ENCODE results near the gene GPATCH8. TPM values are rescaled to one million over a fixed set of nuclear protein-coding genes. Genes with fewer than 3 reads are reported as not detected.

GPATCH8 gene
- total and polyA plus RNA-seq, 11 donors: 12.8 to 24.9 (median 20.3) TPM

DNA sequence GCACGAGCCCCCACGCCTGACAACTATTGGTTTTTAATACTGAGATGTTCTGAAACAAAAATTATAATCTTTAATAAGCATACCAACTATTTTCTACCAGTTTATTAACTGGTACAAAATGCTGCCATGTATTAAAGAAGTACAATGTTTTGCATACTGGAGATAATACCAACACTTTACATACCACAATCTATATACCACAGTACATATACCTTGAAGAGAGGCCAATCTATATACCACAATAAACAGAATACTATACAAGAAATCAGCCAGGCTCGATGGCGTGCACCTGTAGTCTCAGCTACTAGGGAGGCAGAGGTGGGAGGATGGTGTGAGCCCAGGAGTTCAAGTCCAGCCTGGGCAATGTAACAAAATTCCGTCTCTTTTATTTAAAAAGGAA is 9.9 kb downstream of the GPATCH8 start:
- peaks cover 0 to 30% (median 4%) of the 10 kb centered on the region in 12 donors for H3K4me1 ChIP-seq
- intact Hi-C loops (cut with DNase I): no loop called here
- ATAC-seq (no peak), DNase-seq (no peak)
- peaks cover 0 to 3% (median 0%) of the 10 kb centered on the region in 9 donors for H3K36me3 ChIP-seq
- no peak overlapping the region for H3K4me3 ChIP-seq
- 92 to 99% (median 96%) methylated on average over 5 of the region's 5 CpGs for WGBS, 4 donors
- H3K27me3 ChIP-seq: no peaks in the 10 kb centered on the region
- no peak overlapping the region for H3K27ac ChIP-seq
- no peaks in the 10 kb centered on the region for H3K9me3 ChIP-seq
- TF ChIP-seq, protein P1, sequence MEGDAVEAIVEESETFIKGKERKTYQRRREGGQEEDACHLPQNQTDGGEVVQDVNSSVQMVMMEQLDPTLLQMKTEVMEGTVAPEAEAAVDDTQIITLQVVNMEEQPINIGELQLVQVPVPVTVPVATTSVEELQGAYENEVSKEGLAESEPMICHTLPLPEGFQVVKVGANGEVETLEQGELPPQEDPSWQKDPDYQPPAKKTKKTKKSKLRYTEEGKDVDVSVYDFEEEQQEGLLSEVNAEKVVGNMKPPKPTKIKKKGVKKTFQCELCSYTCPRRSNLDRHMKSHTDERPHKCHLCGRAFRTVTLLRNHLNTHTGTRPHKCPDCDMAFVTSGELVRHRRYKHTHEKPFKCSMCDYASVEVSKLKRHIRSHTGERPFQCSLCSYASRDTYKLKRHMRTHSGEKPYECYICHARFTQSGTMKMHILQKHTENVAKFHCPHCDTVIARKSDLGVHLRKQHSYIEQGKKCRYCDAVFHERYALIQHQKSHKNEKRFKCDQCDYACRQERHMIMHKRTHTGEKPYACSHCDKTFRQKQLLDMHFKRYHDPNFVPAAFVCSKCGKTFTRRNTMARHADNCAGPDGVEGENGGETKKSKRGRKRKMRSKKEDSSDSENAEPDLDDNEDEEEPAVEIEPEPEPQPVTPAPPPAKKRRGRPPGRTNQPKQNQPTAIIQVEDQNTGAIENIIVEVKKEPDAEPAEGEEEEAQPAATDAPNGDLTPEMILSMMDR (IDR thresholded peaks at IDR 0.05): no peak
- TF ChIP-seq POLR2A (IDR thresholded peaks at IDR 0.05): no peak

DNA sequence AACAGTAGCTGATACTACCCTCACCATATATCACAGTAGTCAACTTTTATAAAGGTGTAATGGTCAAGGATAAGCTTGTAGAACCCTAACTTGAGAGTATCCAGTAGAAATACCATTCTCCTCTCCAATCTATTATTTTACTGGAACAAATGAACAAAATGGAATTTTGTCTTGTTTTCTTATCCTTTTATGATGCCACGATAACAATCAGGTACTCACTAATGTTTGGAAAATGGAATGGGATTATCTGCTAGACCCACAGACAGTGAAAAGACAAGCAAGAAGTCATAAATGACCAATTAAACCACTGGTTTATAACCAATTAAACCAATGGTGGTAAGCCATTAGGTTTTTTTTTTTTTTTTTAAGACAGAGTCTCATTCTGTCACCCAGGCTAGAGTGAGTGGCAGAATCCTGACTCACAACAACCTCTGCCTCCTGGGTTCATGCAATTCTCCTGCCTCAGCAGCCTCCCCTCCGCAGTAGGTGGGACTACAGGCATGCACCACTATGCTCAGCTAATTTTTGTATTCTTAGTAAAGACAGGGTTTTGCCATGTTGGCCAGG is 10.4 kb downstream of the GPATCH8 start:
- Histone ChIP-seq H3K27me3 (no peaks in the 10 kb centered on the region), H3K4me3 (no peak overlapping the region), H3K36me3 (peaks cover 0 to 3% (median 0%) of the 10 kb centered on the region in 9 donors), H3K9me3 (no peaks in the 10 kb centered on the region), H3K27ac (no peak overlapping the region), H3K4me1 (peaks cover 0 to 25% (median 3%) of the 10 kb centered on the region in 12 donors)
- TF ChIP-seq, protein P1 (IDR thresholded peaks at IDR 0.05): no peak
- TF ChIP-seq POLR2A (IDR thresholded peaks at IDR 0.05): no peak
- WGBS, 4 donors: 84 to 99% (median 96%) methylated on average over 2 of the region's 2 CpGs
- ATAC-seq (no peak), DNase-seq (no peak)
- intact Hi-C loops (cut with DNase I): no loop called here

DNA sequence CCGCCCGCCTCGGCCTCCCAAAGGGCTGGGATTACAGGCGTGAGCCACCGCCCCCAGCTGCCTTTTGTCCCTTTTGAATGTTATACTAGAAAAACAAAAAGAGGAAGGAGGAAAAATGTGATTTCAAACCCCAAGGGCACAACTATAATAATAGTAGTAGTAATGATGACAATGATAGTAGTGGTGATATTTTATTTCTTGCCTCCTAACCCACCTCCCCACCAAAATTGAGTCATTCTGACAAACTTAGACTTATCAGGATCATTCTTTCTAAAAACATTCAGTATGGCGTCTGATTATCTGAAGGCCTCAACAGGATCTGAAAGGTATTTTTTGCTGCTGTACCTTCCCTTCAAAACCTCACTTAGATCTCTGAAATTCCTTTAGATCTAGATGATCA is 13.6 kb downstream of the GPATCH8 start:
- intact Hi-C loops (cut with DNase I): no loop called here
- Histone ChIP-seq H3K27me3 (no peaks in the 10 kb centered on the region), H3K4me1 (peaks cover 0 to 19% (median 0%) of the 10 kb centered on the region in 12 donors), H3K27ac (no peak overlapping the region), H3K36me3 (peaks cover 0 to 10% (median 0%) of the 10 kb centered on the region in 9 donors), H3K9me3 (no peaks in the 10 kb centered on the region), H3K4me3 (no peak overlapping the region)
- DNase-seq (no peak), ATAC-seq (no peak)
- WGBS, 4 donors: 88 to 93% (median 89%) methylated on average over 6 of the region's 6 CpGs
- no peak for TF ChIP-seq POLR2A (IDR thresholded peaks at IDR 0.05)
- TF ChIP-seq, protein P1 (IDR thresholded peaks at IDR 0.05): no peak

DNA sequence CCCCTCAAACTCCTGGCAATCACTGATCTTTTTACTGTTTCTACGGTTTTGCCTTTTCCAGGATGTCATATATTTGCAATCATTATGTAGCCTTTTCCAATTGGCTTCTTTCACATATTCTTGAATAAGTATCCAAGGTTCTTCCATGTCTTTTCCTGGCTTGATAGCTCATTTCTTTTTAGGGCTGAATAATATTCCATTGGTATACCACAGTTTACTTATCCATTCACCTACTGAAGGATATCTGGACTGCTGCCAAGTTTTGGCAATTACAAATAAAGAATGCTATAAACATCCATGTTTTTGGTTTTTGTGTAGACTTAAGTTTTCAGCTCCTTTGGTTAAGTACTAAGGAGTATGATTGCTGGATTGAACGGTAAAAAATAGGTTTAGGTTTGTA is 16.0 kb downstream of the GPATCH8 start:
- WGBS, 4 donors: 91 to 95% (median 93%) methylated on average over 2 of the region's 2 CpGs

More for the DNA sequence above, 16.0 kb downstream of the GPATCH8 start:
- Histone ChIP-seq H3K4me1 (peaks cover 0 to 10% (median 0%) of the 10 kb centered on the region in 12 donors), H3K36me3 (peaks cover 0 to 10% (median 0%) of the 10 kb centered on the region in 9 donors), H3K9me3 (no peaks in the 10 kb centered on the region), H3K4me3 (no peak overlapping the region), H3K27me3 (no peaks in the 10 kb centered on the region), H3K27ac (no peak overlapping the region)
- no peak for TF ChIP-seq POLR2A (IDR thresholded peaks at IDR 0.05)
- TF ChIP-seq, protein P1 (IDR thresholded peaks at IDR 0.05): no peak
- intact Hi-C loops (cut with DNase I): no loop called here
- DNase-seq: no peak
- ATAC-seq: no peak
